Ovary (tissue), 3 donors: ENCODE results near the gene FRY.

ENCODE experiments used
- CTCF ChIP-seq, 3 donors: fragments of 450-650 bp in 2 of 3; fragments of 200-600 bp in 1 of 3; IDR thresholded peaks; one replicate each; pipeline versions ENCODE4 v1.5.1 to v1.8.0; 2016 to 2022; ENCODE audit warnings: antibody characterized with exemption in 3 of 3, mild to moderate bottlenecking in 1 of 3
- EP300 ChIP-seq: sonication (generic); formaldehyde crosslinking; IDR thresholded peaks from one replicate; pipeline ENCODE4 v1.6.1; 2017; ENCODE audit warnings: antibody characterized with exemption
- POLR2A ChIP-seq: fragments of 450-650 bp; IDR thresholded peaks from one replicate; pipeline ENCODE4 v1.6.1; 2017; ENCODE audit warnings: antibody characterized with exemption, mild to moderate bottlenecking, moderate library complexity
- donor health status: DM: no; HTN: no; CAD: no.

- TF ChIP-seq POLR2A (no peak), CTCF (IDR thresholded peaks at IDR 0.05) (no peak), EP300 (no peak)
Measured at GRCh38 chr13:32262619-32263018, 231.0 kb downstream of the FRY start.
